ENCODE data around the gene GSTK1.

The GSTK1 gene

GRCh38 chr7:143230602-143231457, 32.4 kb upstream of the GSTK1 start:
- DNase-seq (ENCODE audit: low read depth in 1 of 2, low spot score in 1 of 2), result no peak
- H3K4me3 ChIP-seq (replicated peaks; ENCODE audit: insufficient read depth, low read length), result no peak overlapping the region
- TF ChIP-seq CTCF (IDR thresholded peaks at IDR 0.05; ENCODE audit: insufficient read depth, low read length), result no peak
- no peak for TF ChIP-seq GABPA (IDR thresholded peaks at IDR 0.05; ENCODE audit: low read depth)
- TF ChIP-seq REST (IDR thresholded peaks at IDR 0.05; ENCODE audit: insufficient replicate concordance, low read depth), result no peak
- TF ChIP-seq POLR2AphosphoS5 (IDR thresholded peaks at IDR 0.05; ENCODE audit: low read depth), result no peak
- TF ChIP-seq SPI1 (IDR thresholded peaks at IDR 0.05; ENCODE audit: borderline replicate concordance, low read depth), result no peak
- no peaks in the 10 kb centered on the region for H3K27me3 ChIP-seq (ENCODE audit: insufficient read depth, poor library complexity, severe bottlenecking)
- no peak overlapping the region for H3K27ac ChIP-seq (replicated peaks)

GRCh38 chr7:143233816-143234532, 29.3 kb upstream of the GSTK1 start:
- TF ChIP-seq REST (IDR thresholded peaks at IDR 0.05; ENCODE audit: insufficient replicate concordance, low read depth) (no peak), POLR2AphosphoS5 (IDR thresholded peaks at IDR 0.05; ENCODE audit: low read depth) (no peak), GABPA (IDR thresholded peaks at IDR 0.05; ENCODE audit: low read depth) (no peak), CTCF (IDR thresholded peaks at IDR 0.05; ENCODE audit: insufficient read depth, low read length) (no peak)
- no peak overlapping the region for H3K4me3 ChIP-seq (replicated peaks; ENCODE audit: insufficient read depth, low read length)
- no peaks in the 10 kb centered on the region for H3K27me3 ChIP-seq (ENCODE audit: insufficient read depth, poor library complexity, severe bottlenecking)
- DNase-seq (ENCODE audit: low read depth in 1 of 2, low spot score in 1 of 2), result no peak
- no peak overlapping the region for H3K27ac ChIP-seq (replicated peaks)

- Histone ChIP-seq H3K27ac (replicated peaks) (no peak overlapping the region), H3K27me3 (ENCODE audit: insufficient read depth, poor library complexity, severe bottlenecking) (no peaks in the 10 kb centered on the region), H3K4me3 (replicated peaks; ENCODE audit: insufficient read depth, low read length) (no peak overlapping the region)
- TF ChIP-seq POLR2AphosphoS5 (IDR thresholded peaks at IDR 0.05; ENCODE audit: low read depth) (no peak), REST (IDR thresholded peaks at IDR 0.05; ENCODE audit: insufficient replicate concordance, low read depth) (no peak), CTCF (IDR thresholded peaks at IDR 0.05; ENCODE audit: insufficient read depth, low read length) (no peak), GABPA (IDR thresholded peaks at IDR 0.05; ENCODE audit: low read depth) (no peak), SPI1 (IDR thresholded peaks at IDR 0.05; ENCODE audit: borderline replicate concordance, low read depth) (no peak)
- no peak for DNase-seq (ENCODE audit: low read depth in 1 of 2, low spot score in 1 of 2)
These were observed 28.7 kb upstream of the GSTK1 start for GRCh38 chr7:143234533-143234875.
